HL-60 (cell line): ENCODE data around the gene ANKRD33B.

ENCODE experiments used
- CTCF ChIP-seq: IDR thresholded peaks from one replicate; pipeline ENCODE4 v1.5.1; 2011; ENCODE audit warnings: low read length, control low read depth, inconsistent platforms; ENCODE audit not compliant: insufficient read depth
- GABPA ChIP-seq: IDR thresholded peaks from 2 replicates; pipeline ENCODE4 v1.6.1; 2012; ENCODE audit warnings: low read depth
- POLR2AphosphoS5 ChIP-seq: IDR thresholded peaks from 2 replicates; pipeline ENCODE4 v1.6.1; 2012; ENCODE audit warnings: low read depth
- SPI1 ChIP-seq: IDR thresholded peaks from 2 replicates; pipeline ENCODE4 v1.6.1; 2012; ENCODE audit warnings: low read depth, mild to moderate bottlenecking, borderline replicate concordance

- TF ChIP-seq POLR2AphosphoS5, result no peak
- TF ChIP-seq CTCF, result no peak
- no peak for TF ChIP-seq GABPA
- TF ChIP-seq SPI1, result no peak
Observed at GRCh38 chr5:10639846-10640368, 76.0 kb downstream of the ANKRD33B start.
